Measurements from ENCODE around the gene TMEM82. TPM values are rescaled to one million over a fixed set of nuclear protein-coding genes. Genes with fewer than 3 reads are reported as not detected.

The TMEM82 gene
- total RNA-seq, 1 donor from 2014 or later, result not detected

DNA sequence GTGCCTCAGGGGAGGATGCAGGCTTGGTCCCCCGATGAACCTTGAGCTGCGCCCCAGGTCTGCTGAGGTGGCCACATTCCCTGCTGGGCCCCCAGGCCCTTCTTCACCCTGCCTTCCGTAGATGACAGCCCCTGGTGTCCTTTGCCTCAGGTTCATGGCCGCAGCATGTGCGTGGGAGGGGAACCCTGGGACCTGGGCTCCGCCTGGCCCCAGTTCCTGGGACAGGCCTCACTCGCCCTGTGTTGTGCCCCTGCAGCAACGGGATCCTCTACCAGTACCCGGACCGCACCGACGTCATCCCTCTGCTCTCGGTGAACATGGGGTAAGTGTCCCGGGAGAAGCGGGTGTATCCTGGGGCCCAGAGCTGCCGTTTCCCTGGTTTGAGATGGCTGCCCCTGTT is 11.4 kb upstream of the TMEM82 start:
- peaks cover 3% of the 10 kb centered on the region for H3K36me3 ChIP-seq (ENCODE audit: control insufficient read depth, insufficient read depth, low read length)
- TF ChIP-seq CTCF (IDR thresholded peaks at IDR 0.05; ENCODE audit: insufficient read depth, low read length, poor library complexity, severe bottlenecking), result no peak
- no peak for DNase-seq (ENCODE audit: low read depth)
- no peaks in the 10 kb centered on the region for H3K27me3 ChIP-seq (ENCODE audit: control insufficient read depth, insufficient read depth, low read length)
- no peak overlapping the region for H3K4me3 ChIP-seq (ENCODE audit: low read depth, low read length)

DNA sequence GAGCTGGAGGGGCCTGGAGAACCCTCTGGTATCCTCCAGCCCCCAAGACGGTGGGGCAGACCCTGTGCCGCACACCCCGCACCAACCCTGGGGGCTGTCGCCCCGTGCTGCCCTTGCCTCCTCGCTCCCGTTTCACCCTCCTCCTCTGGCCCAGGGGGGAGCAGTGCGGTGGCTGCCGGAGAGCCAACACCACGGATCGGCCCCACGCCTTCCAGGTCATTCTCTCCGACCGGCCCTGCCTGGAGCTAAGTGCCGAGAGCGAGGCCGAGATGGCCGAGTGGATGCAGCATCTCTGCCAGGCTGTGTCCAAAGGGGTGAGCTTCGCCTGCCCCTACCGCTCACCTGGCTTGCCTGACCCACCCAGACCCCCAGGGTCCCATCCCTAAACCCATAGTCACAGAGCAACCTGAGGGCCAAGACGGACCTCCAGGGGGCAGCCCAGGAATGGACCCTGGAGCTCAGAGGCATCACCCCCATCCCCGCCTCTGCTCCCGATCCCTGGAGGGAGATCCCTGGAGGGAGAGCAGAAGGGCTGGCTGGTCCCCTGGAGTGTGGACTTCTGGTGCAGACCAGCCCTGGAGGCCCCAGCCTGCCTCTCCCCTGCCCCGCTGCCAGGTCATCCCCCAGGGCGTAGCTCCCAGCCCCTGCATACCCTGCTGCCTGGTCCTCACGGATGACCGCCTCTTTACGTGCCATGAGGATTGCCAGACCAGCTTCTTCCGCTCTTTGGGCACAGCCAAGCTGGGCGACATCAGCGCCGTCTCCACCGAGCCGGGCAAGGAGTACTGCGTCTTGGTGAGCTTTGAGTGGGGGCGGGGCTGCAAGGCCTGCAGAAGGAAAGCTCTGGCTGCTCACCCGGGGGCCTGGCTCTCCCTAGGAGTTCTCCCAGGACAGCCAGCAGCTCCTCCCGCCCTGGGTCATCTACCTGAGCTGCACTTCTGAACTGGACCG is 10.3 kb upstream of the TMEM82 start:
- no peak for TF ChIP-seq CTCF (IDR thresholded peaks at IDR 0.05; ENCODE audit: insufficient read depth, low read length, poor library complexity, severe bottlenecking)
- no peaks in the 10 kb centered on the region for H3K27me3 ChIP-seq (ENCODE audit: control insufficient read depth, insufficient read depth, low read length)
- H3K4me3 ChIP-seq (ENCODE audit: low read depth, low read length), result no peak overlapping the region
- no peak for DNase-seq (ENCODE audit: low read depth)
- H3K36me3 ChIP-seq (ENCODE audit: control insufficient read depth, insufficient read depth, low read length), result peaks cover 3% of the 10 kb centered on the region

DNA sequence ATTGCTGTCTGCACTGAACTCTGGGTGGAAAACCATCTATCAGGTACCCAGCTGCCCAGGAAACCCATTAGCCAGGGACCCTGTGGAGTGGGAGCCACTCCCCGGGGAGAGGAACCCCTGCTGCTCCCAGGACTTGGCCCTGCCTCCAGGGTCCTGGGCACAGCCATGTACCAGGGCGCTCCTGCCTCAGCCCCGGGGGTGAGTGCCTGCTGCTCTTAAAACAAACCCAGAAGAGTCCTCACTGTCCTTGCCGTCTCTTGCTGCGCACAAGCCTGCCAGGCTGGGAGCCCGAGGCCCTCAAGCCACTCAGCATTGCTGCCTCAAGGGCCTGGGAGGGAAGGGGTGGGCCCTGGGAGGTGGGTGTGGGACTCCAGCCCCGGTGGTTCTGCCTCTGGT is 9.6 kb upstream of the TMEM82 start:
- no peaks in the 10 kb centered on the region for H3K27me3 ChIP-seq (ENCODE audit: control insufficient read depth, insufficient read depth, low read length)
- no peak overlapping the region for H3K4me3 ChIP-seq (ENCODE audit: low read depth, low read length)
- peaks cover 3% of the 10 kb centered on the region for H3K36me3 ChIP-seq (ENCODE audit: control insufficient read depth, insufficient read depth, low read length)
- no peak for DNase-seq (ENCODE audit: low read depth)
- TF ChIP-seq CTCF (IDR thresholded peaks at IDR 0.05; ENCODE audit: insufficient read depth, low read length, poor library complexity, severe bottlenecking), result no peak

DNA sequence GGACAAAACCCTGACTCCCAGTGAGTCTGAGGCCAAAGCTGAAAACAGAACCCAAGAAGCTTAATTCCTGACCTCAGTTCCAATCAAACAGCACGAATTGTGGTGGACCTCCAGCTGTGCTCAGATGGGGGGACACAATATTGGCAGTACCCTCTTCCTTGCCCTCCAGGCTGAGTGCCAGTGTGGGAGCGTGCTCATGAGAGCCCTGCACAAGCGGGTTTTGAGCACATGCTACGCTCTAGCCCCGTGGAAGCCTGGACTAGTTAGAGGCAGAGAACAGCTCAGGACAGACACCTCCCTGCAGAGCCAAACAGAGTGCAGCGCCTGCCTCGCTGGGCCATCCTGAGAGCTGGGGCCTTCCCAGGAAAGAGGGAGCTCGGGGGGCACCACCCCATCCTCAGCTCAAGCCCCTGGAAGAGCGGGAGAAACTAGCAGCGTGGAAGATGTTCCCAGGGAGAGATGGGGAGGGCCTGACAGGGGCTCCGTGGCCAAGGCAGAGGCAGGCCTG is 9.0 kb upstream of the TMEM82 start:
- Histone ChIP-seq H3K36me3 (ENCODE audit: control insufficient read depth, insufficient read depth, low read length) (peaks cover 3% of the 10 kb centered on the region), H3K4me3 (ENCODE audit: low read depth, low read length) (no peak overlapping the region), H3K27me3 (ENCODE audit: control insufficient read depth, insufficient read depth, low read length) (no peaks in the 10 kb centered on the region)
- no peak for DNase-seq (ENCODE audit: low read depth)
- TF ChIP-seq CTCF (IDR thresholded peaks at IDR 0.05; ENCODE audit: insufficient read depth, low read length, poor library complexity, severe bottlenecking), result no peak

DNA sequence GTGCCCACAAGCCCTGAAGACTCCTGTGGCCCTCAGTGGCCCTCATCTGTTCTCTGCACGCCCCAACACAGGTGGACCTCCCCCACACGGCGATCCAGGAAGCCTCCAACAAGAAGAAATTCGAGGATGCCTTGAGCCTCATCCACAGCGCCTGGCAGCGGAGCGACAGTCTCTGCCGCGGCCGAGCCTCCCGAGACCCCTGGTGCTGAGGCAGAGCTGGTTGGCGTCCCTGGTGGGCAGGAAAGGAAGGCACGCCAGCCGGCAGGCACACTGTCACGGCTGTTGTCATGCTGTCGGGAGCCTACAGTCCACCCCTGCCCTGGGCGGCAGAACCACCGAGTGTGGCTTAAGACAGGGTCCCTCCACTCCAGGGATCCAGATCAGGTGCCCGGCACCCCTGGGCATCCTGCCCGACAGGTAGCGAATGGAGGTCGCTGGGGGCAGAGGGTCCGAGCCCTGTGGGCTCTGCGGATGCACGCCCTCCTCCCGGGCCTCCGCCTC is 8.5 kb upstream of the TMEM82 start:
- no peak for TF ChIP-seq CTCF (IDR thresholded peaks at IDR 0.05; ENCODE audit: insufficient read depth, low read length, poor library complexity, severe bottlenecking)
- DNase-seq (ENCODE audit: low read depth), result no peak
- no peaks in the 10 kb centered on the region for H3K27me3 ChIP-seq (ENCODE audit: control insufficient read depth, insufficient read depth, low read length)
- H3K4me3 ChIP-seq (ENCODE audit: low read depth, low read length), result no peak overlapping the region
- peaks cover 3% of the 10 kb centered on the region for H3K36me3 ChIP-seq (ENCODE audit: control insufficient read depth, insufficient read depth, low read length)
